ENCODE data around the gene SCARB2.
A peak's percentile ranks its signal among the peaks of the same experiment; 100 is the strongest.

SCARB2 gene

GRCh38 chr4:76208005-76208765 is 5.4 kb downstream of the SCARB2 start:
- no peaks in the 10 kb centered on the region for H3K9me3 ChIP-seq (replicated peaks; ENCODE audit: low read length)
- peaks cover 72% of the 10 kb centered on the region for H3K4me1 ChIP-seq (ENCODE audit: control insufficient read depth, insufficient read depth, low read length)
- peak overlapping the region; percentile 66 for H3K4me3 ChIP-seq (ENCODE audit: low read length)
- H3K9ac ChIP-seq (ENCODE audit: low read depth, low read length), result peak overlapping the region; percentile 81
- no peaks in the 10 kb centered on the region for H3K27me3 ChIP-seq (ENCODE audit: control insufficient read depth, insufficient read depth, low read length)
- peaks cover 9% of the 10 kb centered on the region for H3K36me3 ChIP-seq (ENCODE audit: insufficient read depth, low read length)
- peak overlapping the region; percentile 88 for H3K4me2 ChIP-seq (ENCODE audit: low read length)

- Histone ChIP-seq H3K9ac (ENCODE audit: low read depth, low read length) (peak overlapping the region; percentile 81), H3K36me3 (ENCODE audit: insufficient read depth, low read length) (peaks cover 9% of the 10 kb centered on the region), H3K9me3 (replicated peaks; ENCODE audit: low read length) (no peaks in the 10 kb centered on the region), H3K4me3 (ENCODE audit: low read length) (peak overlapping the region; percentile 66), H3K4me1 (ENCODE audit: control insufficient read depth, insufficient read depth, low read length) (peaks cover 72% of the 10 kb centered on the region), H3K4me2 (ENCODE audit: low read length) (peak overlapping the region; percentile 88), H3K27me3 (ENCODE audit: control insufficient read depth, insufficient read depth, low read length) (no peaks in the 10 kb centered on the region)
These were observed 6.1 kb downstream of the SCARB2 start for GRCh38 chr4:76207549-76207948.

GRCh38 chr4:76206222-76206942 is 7.2 kb downstream of the SCARB2 start:
- H3K9me3 ChIP-seq (replicated peaks; ENCODE audit: low read length), result no peaks in the 10 kb centered on the region
- H3K4me1 ChIP-seq (ENCODE audit: control insufficient read depth, insufficient read depth, low read length), result peaks cover 65% of the 10 kb centered on the region
- no peaks in the 10 kb centered on the region for H3K27me3 ChIP-seq (ENCODE audit: control insufficient read depth, insufficient read depth, low read length)
- peaks cover 9% of the 10 kb centered on the region for H3K36me3 ChIP-seq (ENCODE audit: insufficient read depth, low read length)
- H3K9ac ChIP-seq (ENCODE audit: low read depth, low read length), result peak overlapping the region; percentile 21
- H3K4me2 ChIP-seq (ENCODE audit: low read length), result peak overlapping the region; percentile 49
- peak overlapping the region; percentile 11 for H3K4me3 ChIP-seq (ENCODE audit: low read length)

- Histone ChIP-seq H3K36me3 (ENCODE audit: insufficient read depth, low read length) (peaks cover 9% of the 10 kb centered on the region), H3K27me3 (ENCODE audit: control insufficient read depth, insufficient read depth, low read length) (no peaks in the 10 kb centered on the region), H3K9me3 (replicated peaks; ENCODE audit: low read length) (no peaks in the 10 kb centered on the region), H3K4me2 (ENCODE audit: low read length) (no peak overlapping the region), H3K4me3 (ENCODE audit: low read length) (no peak overlapping the region), H3K4me1 (ENCODE audit: control insufficient read depth, insufficient read depth, low read length) (peaks cover 65% of the 10 kb centered on the region), H3K9ac (ENCODE audit: low read depth, low read length) (no peak overlapping the region)
These were observed 8.1 kb downstream of the SCARB2 start for GRCh38 chr4:76205476-76205875.

GRCh38 chr4:76204936-76205335 is 8.7 kb downstream of the SCARB2 start:
- peaks cover 65% of the 10 kb centered on the region for H3K4me1 ChIP-seq (ENCODE audit: control insufficient read depth, insufficient read depth, low read length)
- no peak overlapping the region for H3K9ac ChIP-seq (ENCODE audit: low read depth, low read length)
- no peaks in the 10 kb centered on the region for H3K27me3 ChIP-seq (ENCODE audit: control insufficient read depth, insufficient read depth, low read length)
- H3K36me3 ChIP-seq (ENCODE audit: insufficient read depth, low read length), result peaks cover 9% of the 10 kb centered on the region
- no peaks in the 10 kb centered on the region for H3K9me3 ChIP-seq (replicated peaks; ENCODE audit: low read length)
- no peak overlapping the region for H3K4me2 ChIP-seq (ENCODE audit: low read length)
- no peak overlapping the region for H3K4me3 ChIP-seq (ENCODE audit: low read length)

- H3K27me3 ChIP-seq (ENCODE audit: control insufficient read depth, insufficient read depth, low read length), result no peaks in the 10 kb centered on the region
- H3K9ac ChIP-seq (ENCODE audit: low read depth, low read length), result no peak overlapping the region
- H3K4me3 ChIP-seq (ENCODE audit: low read length), result no peak overlapping the region
- no peaks in the 10 kb centered on the region for H3K9me3 ChIP-seq (replicated peaks; ENCODE audit: low read length)
- H3K4me2 ChIP-seq (ENCODE audit: low read length), result no peak overlapping the region
- peaks cover 6% of the 10 kb centered on the region for H3K36me3 ChIP-seq (ENCODE audit: insufficient read depth, low read length)
- peaks cover 67% of the 10 kb centered on the region for H3K4me1 ChIP-seq (ENCODE audit: control insufficient read depth, insufficient read depth, low read length)
These were observed 10.1 kb downstream of the SCARB2 start for GRCh38 chr4:76203541-76203940.

GRCh38 chr4:76201276-76201675 is 12.3 kb downstream of the SCARB2 start:
- H3K9me3 ChIP-seq (replicated peaks; ENCODE audit: low read length), result no peaks in the 10 kb centered on the region
- no peak overlapping the region for H3K4me2 ChIP-seq (ENCODE audit: low read length)
- peaks cover 14% of the 10 kb centered on the region for H3K36me3 ChIP-seq (ENCODE audit: insufficient read depth, low read length)
- no peak overlapping the region for H3K4me3 ChIP-seq (ENCODE audit: low read length)
- peaks cover 71% of the 10 kb centered on the region for H3K4me1 ChIP-seq (ENCODE audit: control insufficient read depth, insufficient read depth, low read length)
- no peak overlapping the region for H3K9ac ChIP-seq (ENCODE audit: low read depth, low read length)
- no peaks in the 10 kb centered on the region for H3K27me3 ChIP-seq (ENCODE audit: control insufficient read depth, insufficient read depth, low read length)

- H3K4me3 ChIP-seq (ENCODE audit: low read length), result no peak overlapping the region
- no peak overlapping the region for H3K4me2 ChIP-seq (ENCODE audit: low read length)
- H3K4me1 ChIP-seq (ENCODE audit: control insufficient read depth, insufficient read depth, low read length), result peaks cover 71% of the 10 kb centered on the region
- peaks cover 13% of the 10 kb centered on the region for H3K36me3 ChIP-seq (ENCODE audit: insufficient read depth, low read length)
- H3K27me3 ChIP-seq (ENCODE audit: control insufficient read depth, insufficient read depth, low read length), result no peaks in the 10 kb centered on the region
- no peaks in the 10 kb centered on the region for H3K9me3 ChIP-seq (replicated peaks; ENCODE audit: low read length)
- no peak overlapping the region for H3K9ac ChIP-seq (ENCODE audit: low read depth, low read length)
These were observed 12.8 kb downstream of the SCARB2 start for GRCh38 chr4:76200771-76201231.

- peak overlapping the region; percentile 66 for H3K9ac ChIP-seq (ENCODE audit: low read depth, low read length)
- H3K4me2 ChIP-seq (ENCODE audit: low read length), result peak overlapping the region; percentile 79
- peaks cover 14% of the 10 kb centered on the region for H3K36me3 ChIP-seq (ENCODE audit: insufficient read depth, low read length)
- peaks cover 79% of the 10 kb centered on the region for H3K4me1 ChIP-seq (ENCODE audit: control insufficient read depth, insufficient read depth, low read length)
- H3K4me3 ChIP-seq (ENCODE audit: low read length), result peak overlapping the region; percentile 49
- H3K9me3 ChIP-seq (replicated peaks; ENCODE audit: low read length), result no peaks in the 10 kb centered on the region
- H3K27me3 ChIP-seq (ENCODE audit: control insufficient read depth, insufficient read depth, low read length), result no peaks in the 10 kb centered on the region
These were observed 13.9 kb downstream of the SCARB2 start for GRCh38 chr4:76199664-76200211.

GRCh38 chr4:76198411-76199237 is 15.0 kb downstream of the SCARB2 start:
- H3K4me1 ChIP-seq (ENCODE audit: control insufficient read depth, insufficient read depth, low read length), result peaks cover 84% of the 10 kb centered on the region
- H3K4me2 ChIP-seq (ENCODE audit: low read length), result peak overlapping the region; percentile 79
- no peaks in the 10 kb centered on the region for H3K27me3 ChIP-seq (ENCODE audit: control insufficient read depth, insufficient read depth, low read length)
- H3K4me3 ChIP-seq (ENCODE audit: low read length), result peak overlapping the region; percentile 54
- no peaks in the 10 kb centered on the region for H3K9me3 ChIP-seq (replicated peaks; ENCODE audit: low read length)
- peak overlapping the region; percentile 52 for H3K9ac ChIP-seq (ENCODE audit: low read depth, low read length)
- H3K36me3 ChIP-seq (ENCODE audit: insufficient read depth, low read length), result peaks cover 20% of the 10 kb centered on the region

GRCh38 chr4:76197971-76198410 is 15.6 kb downstream of the SCARB2 start:
- Histone ChIP-seq H3K4me1 (ENCODE audit: control insufficient read depth, insufficient read depth, low read length) (peaks cover 82% of the 10 kb centered on the region), H3K27me3 (ENCODE audit: control insufficient read depth, insufficient read depth, low read length) (no peaks in the 10 kb centered on the region), H3K9me3 (replicated peaks; ENCODE audit: low read length) (no peaks in the 10 kb centered on the region), H3K4me3 (ENCODE audit: low read length) (peak overlapping the region; percentile 54), H3K36me3 (ENCODE audit: insufficient read depth, low read length) (peaks cover 26% of the 10 kb centered on the region), H3K4me2 (ENCODE audit: low read length) (peak overlapping the region; percentile 79), H3K9ac (ENCODE audit: low read depth, low read length) (peak overlapping the region; percentile 52)
